NCI-H69 (cell line): ENCODE data around the gene NAA60.
A peak's percentile ranks its signal among the peaks of the same experiment; 100 is the strongest.

Experiments used
- DNase-seq: peaks from one replicate; lab custom pipeline; 2025; lab: John Stamatoyannopoulos, UW

NAA60 gene

GRCh38 chr16:3511286-3512180 lies 68.1 kb downstream of the NAA60 start:
- no peak for DNase-seq

- no peak for DNase-seq
Observed at GRCh38 chr16:3513892-3514583, 70.6 kb downstream of the NAA60 start.

DNA sequence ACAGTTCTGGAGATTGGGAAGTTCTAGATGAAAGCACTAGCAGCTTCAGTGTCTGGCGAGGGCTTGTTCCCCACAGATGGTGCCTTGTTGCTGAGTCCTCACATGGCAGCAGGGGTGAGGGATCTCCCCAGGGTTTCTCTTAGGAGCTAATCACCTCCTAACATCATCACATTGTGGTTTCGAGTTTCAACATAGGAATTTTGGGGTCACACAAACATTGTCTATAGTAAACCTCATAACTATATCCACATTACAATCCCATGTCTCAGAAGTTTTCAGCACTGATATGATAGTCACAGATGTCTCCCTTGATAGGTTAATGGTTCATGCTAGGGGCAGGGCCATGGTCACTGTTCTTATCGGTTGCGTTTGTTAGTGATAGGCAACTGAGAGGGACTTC lies 71.1 kb downstream of the NAA60 start:
- no peak for DNase-seq

- no peak for DNase-seq
Observed at GRCh38 chr16:3515897-3516296, 72.4 kb downstream of the NAA60 start.

DNA sequence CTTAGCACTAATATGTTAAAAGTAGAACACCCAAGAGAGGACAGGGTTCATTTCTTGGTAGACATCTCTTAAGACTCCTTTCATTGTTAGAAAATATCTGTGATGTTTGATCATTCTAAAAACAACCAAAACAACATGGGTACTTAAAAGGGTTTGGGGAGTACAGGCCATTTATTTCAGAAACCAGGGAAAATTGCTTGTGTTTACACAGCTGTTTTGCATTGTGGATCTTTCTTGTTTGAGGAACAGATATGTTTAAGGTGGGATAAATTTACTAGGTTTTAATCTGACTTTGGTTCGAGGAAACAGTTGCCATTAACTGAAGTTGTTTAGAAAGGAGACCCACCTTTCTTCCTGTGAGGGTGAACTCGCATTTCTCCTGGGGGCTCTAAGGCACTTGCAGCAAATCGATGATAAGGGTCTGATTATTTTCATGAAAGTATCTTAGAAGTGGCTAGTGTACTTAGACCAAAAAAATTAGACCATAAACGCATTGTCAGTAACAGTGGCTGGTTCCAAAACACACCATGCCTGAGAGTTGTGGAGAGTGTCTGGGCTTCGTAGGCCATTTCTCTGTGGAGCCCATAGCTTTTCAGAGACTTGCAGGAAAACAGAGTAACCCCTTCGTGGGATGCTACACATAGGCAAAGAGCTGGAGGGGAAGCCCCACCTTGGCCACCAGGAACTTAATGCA lies 75.0 kb downstream of the NAA60 start:
- no peak for DNase-seq

DNA sequence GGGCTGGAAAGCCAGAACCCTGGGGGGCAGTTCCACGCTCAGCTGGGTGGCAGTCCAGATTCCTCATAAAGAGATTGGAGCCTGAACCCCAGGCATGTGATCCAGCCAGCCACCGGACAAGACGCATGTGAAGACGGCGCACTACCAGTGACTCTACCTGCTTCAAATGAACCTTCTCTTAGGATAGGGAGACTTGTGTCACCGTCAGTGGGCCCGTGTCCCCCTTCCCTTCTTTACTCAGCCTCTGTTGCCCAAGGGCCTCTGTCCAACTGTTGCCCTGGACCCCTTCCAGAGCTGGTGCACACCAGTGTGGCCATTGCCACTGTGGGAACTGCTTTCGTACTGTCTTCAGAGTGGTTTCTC lies 75.5 kb downstream of the NAA60 start:
- DNase-seq, result no peak

GRCh38 chr16:3519581-3519980 lies 76.1 kb downstream of the NAA60 start:
- DNase-seq, result no peak

DNA sequence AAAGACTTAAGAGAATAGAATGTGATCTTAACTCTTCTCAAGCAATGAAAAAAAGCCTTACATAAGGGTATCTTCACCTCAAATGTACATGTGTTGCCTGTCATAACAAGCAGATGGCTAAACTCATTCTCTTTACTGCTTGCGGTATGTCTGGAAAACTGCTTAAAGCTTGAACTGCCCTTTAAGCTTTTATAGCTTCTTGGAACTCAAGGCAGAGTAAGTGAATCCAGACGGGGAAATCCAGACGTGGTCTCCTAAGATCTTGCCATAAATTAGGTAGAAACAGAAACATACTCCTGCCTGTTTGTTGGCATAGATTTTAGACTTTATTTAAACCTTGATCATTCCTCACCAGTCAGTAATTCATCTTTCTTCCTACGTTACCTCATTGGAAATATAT lies 76.9 kb downstream of the NAA60 start:
- DNase-seq, result no peak

- DNase-seq, result no peak
Observed at GRCh38 chr16:3520841-3521240, 77.4 kb downstream of the NAA60 start.

- DNase-seq, result no peak
Observed at GRCh38 chr16:3523281-3523680, 79.8 kb downstream of the NAA60 start.

DNA sequence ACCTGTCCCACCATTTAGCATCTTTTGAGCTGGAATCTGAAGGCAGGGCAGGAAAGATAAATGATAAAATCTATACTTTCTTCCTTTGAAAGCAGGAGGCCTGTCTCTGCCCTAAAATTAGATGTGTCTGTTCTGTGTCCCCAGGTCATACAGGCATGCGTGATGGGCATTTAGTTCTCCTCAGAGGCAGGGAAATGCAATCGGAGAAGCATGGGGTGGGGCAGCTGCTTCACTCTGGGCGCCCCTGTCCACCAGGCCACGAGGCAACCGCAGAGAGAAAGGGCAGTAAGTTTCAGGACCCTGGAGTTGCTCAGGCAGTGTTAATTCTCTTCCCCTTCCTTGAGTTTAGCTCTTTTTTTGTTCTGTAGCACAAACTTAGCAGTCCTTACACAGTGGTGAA lies 82.5 kb downstream of the NAA60 start:
- DNase-seq, result no peak

DNA sequence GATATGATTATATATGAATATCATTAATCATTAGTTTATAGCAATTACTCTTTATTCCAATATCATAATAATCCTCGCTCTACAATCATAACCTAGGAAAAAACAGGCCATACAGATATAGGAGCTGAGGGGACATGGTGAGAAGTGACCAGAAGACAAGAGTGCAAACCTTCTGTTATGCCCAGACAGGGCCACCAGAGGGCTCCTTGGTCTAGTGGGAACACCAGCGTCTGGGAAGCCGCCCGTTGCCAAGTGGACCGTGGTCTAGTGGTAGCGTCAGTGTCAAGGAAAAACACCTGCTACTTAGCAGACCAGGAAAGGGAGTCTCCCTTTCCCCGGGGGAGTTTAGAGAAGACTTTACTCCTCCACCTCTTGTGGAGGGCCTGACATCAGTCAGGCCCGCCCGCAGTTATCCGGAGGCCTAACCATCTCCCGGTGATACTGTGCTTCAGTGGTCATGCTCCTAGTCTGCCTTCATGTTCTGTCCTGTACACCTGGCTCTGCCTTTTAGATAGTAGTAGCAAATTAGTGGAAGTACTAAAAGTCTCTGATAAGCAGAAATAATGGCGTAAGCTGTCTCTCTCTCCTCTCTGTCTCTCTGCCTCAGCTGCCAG lies 83.8 kb downstream of the NAA60 start:
- peak; percentile 57 for DNase-seq

DNA sequence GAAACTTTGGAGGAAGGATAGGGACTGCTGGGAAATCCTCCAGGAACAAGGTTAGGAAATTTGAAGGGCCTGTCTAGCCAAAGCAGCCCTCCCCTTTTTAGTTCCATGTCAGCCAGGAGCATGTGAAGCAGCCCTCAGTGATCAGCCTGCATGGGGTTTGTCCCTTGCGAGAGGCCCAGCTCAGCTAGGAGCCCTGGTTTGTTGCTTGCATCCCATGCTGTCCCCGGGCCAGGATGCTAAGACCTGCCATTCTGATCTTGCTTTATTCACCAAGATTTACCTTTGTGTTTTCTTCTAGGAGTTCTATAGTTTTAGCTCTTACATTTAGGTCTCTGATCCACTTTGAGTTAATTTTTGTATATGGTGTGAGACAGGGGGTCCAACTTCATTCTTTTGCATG lies 84.9 kb downstream of the NAA60 start:
- no peak for DNase-seq

GRCh38 chr16:3529175-3529574 lies 85.7 kb downstream of the NAA60 start:
- DNase-seq, result peak; percentile 15

DNA sequence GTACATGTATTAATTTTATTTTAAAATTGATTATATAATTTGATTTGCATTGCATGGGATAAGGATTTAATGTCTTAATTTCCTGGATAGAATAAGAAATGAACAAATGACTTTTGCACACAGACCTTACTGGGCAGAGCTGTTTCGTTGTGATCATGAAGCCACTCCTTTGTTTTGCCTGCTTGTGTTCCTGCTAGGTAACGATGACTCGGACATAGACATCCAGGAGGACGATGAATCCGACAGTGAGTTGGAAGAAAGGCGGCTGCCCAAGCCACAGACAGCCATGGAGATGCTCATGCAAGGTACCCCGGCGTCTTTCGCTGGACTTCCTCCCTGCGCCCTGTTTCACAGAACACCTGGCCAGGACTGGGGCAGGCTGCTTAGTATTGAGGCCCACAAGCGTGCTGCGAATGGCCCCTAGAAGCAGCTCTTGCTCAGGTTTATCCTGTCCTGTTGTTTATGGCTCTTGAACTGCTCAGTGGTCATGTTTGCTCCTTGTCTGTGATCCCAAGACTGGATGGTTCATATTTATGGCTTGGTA lies 87.0 kb downstream of the NAA60 start:
- no peak for DNase-seq

DNA sequence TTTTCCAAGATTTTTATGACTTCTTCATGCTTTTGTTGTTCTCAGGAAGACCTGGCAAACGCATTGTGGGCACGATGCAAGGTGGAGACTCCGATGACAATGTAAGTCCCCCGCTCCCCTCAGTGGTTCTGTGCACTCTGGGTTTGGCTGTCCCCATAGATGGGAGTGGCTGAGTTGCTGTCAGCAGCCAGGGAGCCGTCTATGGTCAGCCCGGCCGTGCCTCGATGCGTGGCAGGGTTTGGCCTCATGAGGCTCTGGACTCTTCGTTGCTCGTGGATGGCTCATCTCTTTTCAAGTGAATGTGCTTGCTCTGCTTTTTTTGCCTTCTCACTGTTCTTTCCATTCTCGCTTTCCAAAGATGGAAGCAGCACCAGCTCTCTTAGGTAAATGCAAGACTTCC lies 89.3 kb downstream of the NAA60 start:
- no peak for DNase-seq

DNA sequence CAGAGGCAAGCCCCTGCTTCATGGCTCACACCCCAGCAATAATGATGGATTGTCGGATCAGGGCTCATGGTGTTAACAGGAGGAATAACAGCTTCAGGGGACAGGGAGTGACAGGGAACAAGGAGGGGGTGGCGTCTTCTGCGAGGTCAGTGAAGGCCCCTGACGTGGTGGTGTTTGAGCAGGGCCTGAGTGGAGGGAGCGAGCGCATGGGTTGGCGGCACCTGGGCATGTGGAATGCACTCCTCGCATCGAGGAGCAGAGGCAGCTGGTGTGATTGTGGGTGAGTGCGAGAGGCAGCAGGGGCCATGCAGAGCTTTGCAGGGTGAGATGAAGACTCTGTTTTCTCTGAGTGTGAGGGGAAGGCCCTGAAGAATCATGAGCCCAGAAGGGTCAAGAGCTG lies 90.6 kb downstream of the NAA60 start:
- DNase-seq, result no peak

DNA sequence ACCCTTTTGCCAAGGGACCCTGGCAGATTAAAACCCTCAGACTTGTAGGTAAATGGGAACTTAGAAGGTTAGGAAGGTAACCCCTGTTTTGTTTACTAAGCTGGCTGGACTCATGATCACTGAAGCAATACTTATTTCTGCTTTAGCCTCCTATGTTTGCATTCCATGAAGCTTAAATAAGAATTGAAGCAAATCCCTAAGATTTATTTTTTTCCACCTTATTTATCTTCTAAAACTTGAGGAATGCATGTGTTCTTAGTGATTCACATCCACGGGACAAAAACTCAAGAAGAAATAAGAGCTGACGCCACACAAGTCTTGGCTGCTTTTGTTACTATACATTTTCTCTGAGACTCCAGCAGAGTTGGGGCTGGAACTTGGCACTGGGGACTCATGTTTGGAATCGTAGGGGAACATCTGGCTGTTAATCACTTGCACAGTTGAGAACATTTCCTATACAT lies 92.8 kb downstream of the NAA60 start:
- no peak for DNase-seq
